Measurements from ENCODE around the gene SLC26A2. TPM values are rescaled to one million over a fixed set of nuclear protein-coding genes. Genes with fewer than 3 reads are reported as not detected.

Gene SLC26A2
- total and polyA plus RNA-seq, 10 of the 15 experiments (the other 5 are each of a cell fraction or from before 2014, with no cell fraction given): 1.7 to 6.4 (median 4.2) TPM

- TF ChIP-seq PRDM15 (CRISPR knock-in tag; IDR thresholded peaks at IDR 0.05) (no peak), BCL11A (IDR thresholded peaks at IDR 0.05; ENCODE audit: low read depth, low read length) (no peak), CUX1 (IDR thresholded peaks at IDR 0.05; ENCODE audit: insufficient replicate concordance, low read depth, low read length) (no peak), ZNF622 (IDR thresholded peaks at IDR 0.05) (no peak), REST (IDR thresholded peaks at IDR 0.05; ENCODE audit: low read depth, low read length) (no peak), IRF5 (IDR thresholded peaks at IDR 0.05; ENCODE audit: borderline replicate concordance) (no peak), RELB (IDR thresholded peaks at IDR 0.05; ENCODE audit: low read depth) (peak; percentile 73), BMI1 (IDR thresholded peaks at IDR 0.05; ENCODE audit: borderline replicate concordance) (no peak), EP300 (IDR thresholded peaks at IDR 0.05; ENCODE audit: borderline replicate concordance in 1 of 2, control insufficient read depth in 1 of 2, low read depth in 2 of 2, low read length in 2 of 2) (no peak), TCF12 (IDR thresholded peaks at IDR 0.05; ENCODE audit: low read depth, low read length) (0 out of 2 replicates have a peak, but pooled peaks have one; percentile 52), NFXL1 (IDR thresholded peaks at IDR 0.05; ENCODE audit: borderline replicate concordance) (no peak), KDM1A (IDR thresholded peaks at IDR 0.05; ENCODE audit: borderline replicate concordance) (no peak)
Observed at GRCh38 chr5:150000256-150000989, 39.9 kb downstream of the SLC26A2 start, which contains the start of the genes HMGXB3 and TIGD6 (continued).
